ENCODE measurements around the gene BICRAL.

DNA sequence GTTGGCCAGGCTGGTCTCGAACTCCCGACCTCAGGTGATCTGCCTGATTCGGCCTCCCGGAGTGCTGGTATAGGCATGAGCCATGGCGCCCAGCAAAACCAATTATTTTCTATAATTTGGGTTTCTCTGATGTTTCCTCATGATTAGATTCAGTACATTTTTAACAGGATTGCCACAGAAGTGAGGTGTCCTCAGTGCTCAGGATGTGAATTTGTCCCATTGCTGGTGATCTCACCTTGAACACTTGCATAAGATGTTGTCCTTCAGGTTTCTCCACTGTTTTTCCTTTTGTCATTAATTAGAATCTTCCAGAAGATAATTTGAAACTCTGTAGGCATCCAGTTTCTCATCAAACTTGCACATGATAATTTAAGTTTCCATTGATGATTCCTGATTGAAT is 52.2 kb downstream of the BICRAL start:
- TF ChIP-seq EZH2 (IDR thresholded peaks at IDR 0.05; ENCODE audit: borderline replicate concordance, low read depth, low read length): no peak
- no peak for TF ChIP-seq ZNF23 (CRISPR knock-in tag; IDR thresholded peaks at IDR 0.05)
- no peak for TF ChIP-seq BDP1 (IDR thresholded peaks at IDR 0.05; ENCODE audit: insufficient read depth, insufficient read length)
- TF ChIP-seq ETV6 (IDR thresholded peaks at IDR 0.05; ENCODE audit: borderline replicate concordance in 1 of 2, low read depth in 2 of 2, low read length in 1 of 2): no peak
- TF ChIP-seq ETV6 (CRISPR knock-in tag; IDR thresholded peaks at IDR 0.05; ENCODE audit: borderline replicate concordance): no peak
- TF ChIP-seq NFYB (IDR thresholded peaks at IDR 0.05; ENCODE audit: extremely low read depth, insufficient read length): no peak
- TF ChIP-seq, protein P1, sequence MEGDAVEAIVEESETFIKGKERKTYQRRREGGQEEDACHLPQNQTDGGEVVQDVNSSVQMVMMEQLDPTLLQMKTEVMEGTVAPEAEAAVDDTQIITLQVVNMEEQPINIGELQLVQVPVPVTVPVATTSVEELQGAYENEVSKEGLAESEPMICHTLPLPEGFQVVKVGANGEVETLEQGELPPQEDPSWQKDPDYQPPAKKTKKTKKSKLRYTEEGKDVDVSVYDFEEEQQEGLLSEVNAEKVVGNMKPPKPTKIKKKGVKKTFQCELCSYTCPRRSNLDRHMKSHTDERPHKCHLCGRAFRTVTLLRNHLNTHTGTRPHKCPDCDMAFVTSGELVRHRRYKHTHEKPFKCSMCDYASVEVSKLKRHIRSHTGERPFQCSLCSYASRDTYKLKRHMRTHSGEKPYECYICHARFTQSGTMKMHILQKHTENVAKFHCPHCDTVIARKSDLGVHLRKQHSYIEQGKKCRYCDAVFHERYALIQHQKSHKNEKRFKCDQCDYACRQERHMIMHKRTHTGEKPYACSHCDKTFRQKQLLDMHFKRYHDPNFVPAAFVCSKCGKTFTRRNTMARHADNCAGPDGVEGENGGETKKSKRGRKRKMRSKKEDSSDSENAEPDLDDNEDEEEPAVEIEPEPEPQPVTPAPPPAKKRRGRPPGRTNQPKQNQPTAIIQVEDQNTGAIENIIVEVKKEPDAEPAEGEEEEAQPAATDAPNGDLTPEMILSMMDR (IDR thresholded peaks at IDR 0.05 in 2 of 3, conservative IDR thresholded peaks at IDR 0.05 in 1 of 3; ENCODE audit: insufficient read depth in 2 of 3, low read depth in 1 of 3, low read length in 3 of 3): no peak
- TF ChIP-seq, protein P2, sequence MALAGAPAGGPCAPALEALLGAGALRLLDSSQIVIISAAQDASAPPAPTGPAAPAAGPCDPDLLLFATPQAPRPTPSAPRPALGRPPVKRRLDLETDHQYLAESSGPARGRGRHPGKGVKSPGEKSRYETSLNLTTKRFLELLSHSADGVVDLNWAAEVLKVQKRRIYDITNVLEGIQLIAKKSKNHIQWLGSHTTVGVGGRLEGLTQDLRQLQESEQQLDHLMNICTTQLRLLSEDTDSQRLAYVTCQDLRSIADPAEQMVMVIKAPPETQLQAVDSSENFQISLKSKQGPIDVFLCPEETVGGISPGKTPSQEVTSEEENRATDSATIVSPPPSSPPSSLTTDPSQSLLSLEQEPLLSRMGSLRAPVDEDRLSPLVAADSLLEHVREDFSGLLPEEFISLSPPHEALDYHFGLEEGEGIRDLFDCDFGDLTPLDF (CRISPR knock-in tag; IDR thresholded peaks at IDR 0.05): no peak
- TF ChIP-seq PYGO2 (tag; IDR thresholded peaks at IDR 0.05): no peak

Data from K562 (cell line).